ENCODE results near the gene CETP. TPM values are rescaled to one million over a fixed set of nuclear protein-coding genes. Genes with fewer than 3 reads are reported as not detected.

The CETP gene
- total RNA-seq, 4 donors from 2014 or later = 1.6 TPM; not detected in 3

DNA sequence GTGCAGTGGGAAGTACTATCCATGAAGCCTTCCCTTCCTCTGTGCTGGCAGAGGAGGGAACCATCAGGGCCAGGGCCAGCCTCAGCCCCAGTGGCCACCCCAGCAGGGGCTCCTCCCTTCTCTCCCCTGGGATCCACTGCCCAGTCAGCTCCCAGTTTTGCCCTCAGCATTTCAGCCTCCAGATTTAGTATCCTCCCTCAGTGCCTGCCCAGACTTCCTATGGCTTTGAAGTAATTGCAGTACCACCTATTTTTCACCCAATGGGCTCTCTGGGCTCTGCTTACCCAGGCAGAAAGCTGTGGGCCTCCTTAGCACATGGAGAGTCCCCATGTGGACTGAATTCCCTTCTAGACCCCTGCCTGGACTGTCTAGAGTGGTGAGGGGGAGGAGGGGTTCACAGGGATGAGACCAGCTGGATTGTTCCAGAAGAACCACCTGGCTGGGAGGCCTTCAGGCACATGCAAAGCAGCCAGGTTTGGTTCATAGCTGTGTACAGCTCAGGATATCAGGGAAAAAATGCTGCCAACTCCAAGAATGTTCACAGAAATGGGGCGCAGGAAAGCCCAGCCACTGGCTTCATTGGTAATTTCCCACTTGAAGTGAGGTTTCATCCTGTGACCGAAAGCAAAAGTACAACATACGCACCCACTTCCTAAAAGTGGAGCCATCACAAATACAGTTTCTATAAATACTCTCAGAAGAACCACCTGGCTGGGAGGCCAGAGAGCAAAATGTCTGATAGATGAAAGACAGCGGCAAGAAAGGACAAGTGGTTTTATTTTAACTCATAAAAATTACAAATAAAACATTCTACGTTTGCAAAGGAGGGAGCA, 45.0 kb upstream of the CETP start:
- Histone ChIP-seq H3K9me3 (no peaks in the 10 kb centered on the region), H3K27me3 (no peaks in the 10 kb centered on the region), H3K4me1 (peaks cover 0 to 15% (median 0%) of the 10 kb centered on the region in 3 donors), H3K36me3 (no peaks in the 10 kb centered on the region), H3K27ac (peak overlapping the region in 2 of 4 donors; percentile 24 to 36), H3K4me3 (no peak overlapping the region)
- WGBS, 2 donors (ENCODE audit: low coverage in 1 of 2) = 63 to 68% methylated on average over 2 to 3 of the region's 5 CpGs
- TF ChIP-seq CTCF (IDR thresholded peaks at IDR 0.05) (no peak), POLR2AphosphoS5 (IDR thresholded peaks at IDR 0.05) (no peak), EP300 (IDR thresholded peaks at IDR 0.05) (no peak), POLR2A (IDR thresholded peaks at IDR 0.05) (no peak)
- no peak for ATAC-seq

- WGBS, 2 donors (ENCODE audit: low coverage in 1 of 2) = 85 to 91% methylated on average over 7 to 10 of the region's 12 CpGs
- Histone ChIP-seq H3K9me3 (no peaks in the 10 kb centered on the region), H3K27me3 (no peaks in the 10 kb centered on the region), H3K27ac (no peak overlapping the region), H3K36me3 (no peaks in the 10 kb centered on the region), H3K4me3 (no peak overlapping the region), H3K4me1 (peaks cover 0 to 15% (median 0%) of the 10 kb centered on the region in 3 donors)
- TF ChIP-seq CTCF (IDR thresholded peaks at IDR 0.05) = no peak
- no peak for TF ChIP-seq EP300 (IDR thresholded peaks at IDR 0.05)
- TF ChIP-seq POLR2A (IDR thresholded peaks at IDR 0.05) = no peak
- TF ChIP-seq POLR2AphosphoS5 (IDR thresholded peaks at IDR 0.05) = no peak
- ATAC-seq = no peak
Observed at GRCh38 chr16:56918467-56919012, 43.2 kb upstream of the CETP start.

DNA sequence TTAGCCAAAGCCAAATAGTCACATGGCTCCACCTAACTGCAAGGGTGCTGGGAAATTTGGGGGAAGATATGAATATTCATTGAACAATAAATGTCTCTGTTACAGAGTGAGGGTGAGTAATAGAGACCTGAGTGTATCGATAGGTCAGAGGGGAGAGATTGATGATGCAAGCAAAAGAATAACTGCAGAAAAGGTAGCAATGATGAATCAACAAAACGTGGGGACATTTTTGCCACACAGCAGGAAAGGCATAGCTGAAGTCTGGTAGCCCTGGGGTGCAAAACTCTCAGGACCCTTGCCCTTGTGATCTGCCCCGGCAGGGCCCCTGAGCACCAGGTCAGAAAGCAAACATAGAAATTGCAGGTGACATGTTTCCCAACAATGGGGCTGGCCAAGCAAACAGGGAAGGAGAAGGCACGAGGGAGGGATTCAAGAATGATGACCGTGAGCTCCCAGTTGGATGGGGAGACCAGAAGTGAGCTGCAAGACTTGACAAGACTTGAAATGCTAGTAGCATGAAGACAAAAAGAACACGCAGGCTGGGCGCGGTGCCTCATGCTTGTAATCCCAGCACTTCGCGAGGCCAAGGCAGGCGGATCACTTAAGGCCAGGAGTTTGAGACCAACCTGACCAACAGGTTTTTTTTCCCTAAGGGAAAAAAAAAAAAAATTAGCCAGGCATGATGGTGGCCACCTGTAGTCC, 42.5 kb upstream of the CETP start:
- H3K4me1 ChIP-seq = peaks cover 0 to 15% (median 0%) of the 10 kb centered on the region in 3 donors
- no peaks in the 10 kb centered on the region for H3K27me3 ChIP-seq
- TF ChIP-seq EP300 (IDR thresholded peaks at IDR 0.05) = no peak
- TF ChIP-seq CTCF (IDR thresholded peaks at IDR 0.05) = no peak
- no peak for TF ChIP-seq POLR2A (IDR thresholded peaks at IDR 0.05)
- TF ChIP-seq POLR2AphosphoS5 (IDR thresholded peaks at IDR 0.05) = no peak
- H3K9me3 ChIP-seq = no peaks in the 10 kb centered on the region
- H3K36me3 ChIP-seq = no peaks in the 10 kb centered on the region
- H3K4me3 ChIP-seq = no peak overlapping the region
- no peak overlapping the region for H3K27ac ChIP-seq
- WGBS, 2 donors (ENCODE audit: low coverage in 1 of 2) = 42 to 73% methylated on average over 4 to 9 of the region's 11 CpGs
- ATAC-seq = no peak

DNA sequence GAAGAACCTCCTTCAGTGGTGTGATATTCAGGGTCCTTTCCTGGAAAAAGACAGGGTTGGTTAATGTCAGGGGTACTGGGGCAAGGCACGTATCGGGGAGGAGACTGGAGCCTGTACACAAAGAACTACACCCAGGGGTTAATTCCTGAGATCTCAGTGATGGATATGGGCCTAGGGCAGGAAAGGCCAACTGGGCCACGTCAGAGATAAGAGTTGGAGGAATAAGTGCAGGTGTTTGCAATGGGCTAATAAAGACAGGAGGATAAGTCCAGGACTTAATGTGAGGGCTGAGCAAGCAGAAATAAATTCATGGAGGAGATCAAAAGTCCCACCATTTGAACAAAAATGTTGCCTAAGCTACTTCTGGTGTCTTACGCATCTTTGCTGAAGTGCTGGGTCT, 40.2 kb upstream of the CETP start:
- ATAC-seq = no peak
- no peaks in the 10 kb centered on the region for H3K36me3 ChIP-seq
- 71 to 73% methylated on average over 2 to 4 of the region's 4 CpGs for WGBS, 2 donors (ENCODE audit: low coverage in 1 of 2)
- no peaks in the 10 kb centered on the region for H3K9me3 ChIP-seq
- H3K4me1 ChIP-seq = no peaks in the 10 kb centered on the region
- no peak for TF ChIP-seq POLR2A (IDR thresholded peaks at IDR 0.05)
- no peak for TF ChIP-seq CTCF (IDR thresholded peaks at IDR 0.05)
- TF ChIP-seq EP300 (IDR thresholded peaks at IDR 0.05) = no peak
- no peak for TF ChIP-seq POLR2AphosphoS5 (IDR thresholded peaks at IDR 0.05)
- no peak overlapping the region for H3K27ac ChIP-seq
- no peaks in the 10 kb centered on the region for H3K27me3 ChIP-seq
- H3K4me3 ChIP-seq = no peak overlapping the region
